ENCODE results near the gene EHBP1.

DNA sequence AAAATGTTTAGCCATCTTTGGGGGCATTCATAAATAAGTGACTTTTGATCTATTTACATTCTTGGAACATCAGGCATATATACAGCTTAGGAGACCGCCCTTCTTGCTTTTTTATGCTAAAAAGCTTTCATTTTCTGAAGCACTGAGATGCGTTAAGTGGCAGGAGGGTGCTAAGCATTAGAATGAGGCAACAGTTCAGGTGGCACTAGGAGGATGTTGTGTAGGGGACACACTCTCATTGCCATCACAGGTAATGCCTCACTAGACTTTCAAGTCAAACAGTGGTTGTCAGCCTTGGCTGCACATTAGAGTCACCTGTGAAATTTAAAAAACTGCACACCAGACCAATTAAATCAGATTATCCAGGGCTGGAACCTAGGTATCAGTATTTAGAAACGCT, 39.1 kb downstream of the EHBP1 start:
- TF ChIP-seq EZH2phosphoT487 (IDR thresholded peaks at IDR 0.05; ENCODE audit: borderline replicate concordance, low read length): no peak
- TF ChIP-seq, protein P1, sequence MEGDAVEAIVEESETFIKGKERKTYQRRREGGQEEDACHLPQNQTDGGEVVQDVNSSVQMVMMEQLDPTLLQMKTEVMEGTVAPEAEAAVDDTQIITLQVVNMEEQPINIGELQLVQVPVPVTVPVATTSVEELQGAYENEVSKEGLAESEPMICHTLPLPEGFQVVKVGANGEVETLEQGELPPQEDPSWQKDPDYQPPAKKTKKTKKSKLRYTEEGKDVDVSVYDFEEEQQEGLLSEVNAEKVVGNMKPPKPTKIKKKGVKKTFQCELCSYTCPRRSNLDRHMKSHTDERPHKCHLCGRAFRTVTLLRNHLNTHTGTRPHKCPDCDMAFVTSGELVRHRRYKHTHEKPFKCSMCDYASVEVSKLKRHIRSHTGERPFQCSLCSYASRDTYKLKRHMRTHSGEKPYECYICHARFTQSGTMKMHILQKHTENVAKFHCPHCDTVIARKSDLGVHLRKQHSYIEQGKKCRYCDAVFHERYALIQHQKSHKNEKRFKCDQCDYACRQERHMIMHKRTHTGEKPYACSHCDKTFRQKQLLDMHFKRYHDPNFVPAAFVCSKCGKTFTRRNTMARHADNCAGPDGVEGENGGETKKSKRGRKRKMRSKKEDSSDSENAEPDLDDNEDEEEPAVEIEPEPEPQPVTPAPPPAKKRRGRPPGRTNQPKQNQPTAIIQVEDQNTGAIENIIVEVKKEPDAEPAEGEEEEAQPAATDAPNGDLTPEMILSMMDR (IDR thresholded peaks at IDR 0.05; ENCODE audit: low read depth, low read length, poor library complexity, severe bottlenecking): no peak
